ENCODE results near the gene MAPK8. TPM values are rescaled to one million over a fixed set of nuclear protein-coding genes. Genes with fewer than 3 reads are reported as not detected.

Gene MAPK8
- total RNA-seq, 1 donor = 92.8 TPM

- Histone ChIP-seq H3K27me3 (ENCODE audit: insufficient read depth, low read length) (no peaks in the 10 kb centered on the region), H3K4me3 (ENCODE audit: low read length) (no peak overlapping the region), H3K4me1 (ENCODE audit: insufficient read depth, low read length) (peaks cover 6% of the 10 kb centered on the region), H3K9me3 (ENCODE audit: low read depth, low read length) (no peaks in the 10 kb centered on the region)
These were observed 93.8 kb downstream of the MAPK8 start for GRCh38 chr10:48400129-48400849.

- Histone ChIP-seq H3K4me3 (ENCODE audit: low read length) (no peak overlapping the region), H3K4me1 (ENCODE audit: insufficient read depth, low read length) (peaks cover 7% of the 10 kb centered on the region), H3K9me3 (ENCODE audit: low read depth, low read length) (no peaks in the 10 kb centered on the region), H3K27me3 (ENCODE audit: insufficient read depth, low read length) (no peaks in the 10 kb centered on the region)
These were observed 94.4 kb downstream of the MAPK8 start for GRCh38 chr10:48400850-48401220.

DNA sequence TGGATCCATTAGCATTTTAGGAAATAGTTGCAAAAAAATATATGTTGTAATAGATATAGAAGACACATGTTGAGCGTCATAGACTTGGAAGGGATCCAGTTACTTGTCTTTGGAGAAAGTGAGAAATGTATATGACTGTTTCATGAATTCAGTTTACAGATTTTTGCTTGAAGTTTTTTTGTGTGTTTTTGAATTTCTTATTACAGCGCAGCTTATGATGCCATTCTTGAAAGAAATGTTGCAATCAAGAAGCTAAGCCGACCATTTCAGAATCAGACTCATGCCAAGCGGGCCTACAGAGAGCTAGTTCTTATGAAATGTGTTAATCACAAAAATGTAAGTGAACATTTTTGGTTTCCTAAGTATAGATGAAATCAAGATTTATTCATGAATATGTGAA is 98.2 kb downstream of the MAPK8 start:
- Histone ChIP-seq H3K27me3 (ENCODE audit: insufficient read depth, low read length) (no peaks in the 10 kb centered on the region), H3K9me3 (ENCODE audit: low read depth, low read length) (no peaks in the 10 kb centered on the region), H3K4me3 (ENCODE audit: low read length) (no peak overlapping the region), H3K4me1 (ENCODE audit: insufficient read depth, low read length) (peaks cover 13% of the 10 kb centered on the region)

- Histone ChIP-seq H3K4me3 (ENCODE audit: low read length) (no peak overlapping the region), H3K4me1 (ENCODE audit: insufficient read depth, low read length) (peaks cover 13% of the 10 kb centered on the region), H3K9me3 (ENCODE audit: low read depth, low read length) (no peaks in the 10 kb centered on the region), H3K27me3 (ENCODE audit: insufficient read depth, low read length) (no peaks in the 10 kb centered on the region)
These were observed 99.7 kb downstream of the MAPK8 start for GRCh38 chr10:48406204-48406603.

DNA sequence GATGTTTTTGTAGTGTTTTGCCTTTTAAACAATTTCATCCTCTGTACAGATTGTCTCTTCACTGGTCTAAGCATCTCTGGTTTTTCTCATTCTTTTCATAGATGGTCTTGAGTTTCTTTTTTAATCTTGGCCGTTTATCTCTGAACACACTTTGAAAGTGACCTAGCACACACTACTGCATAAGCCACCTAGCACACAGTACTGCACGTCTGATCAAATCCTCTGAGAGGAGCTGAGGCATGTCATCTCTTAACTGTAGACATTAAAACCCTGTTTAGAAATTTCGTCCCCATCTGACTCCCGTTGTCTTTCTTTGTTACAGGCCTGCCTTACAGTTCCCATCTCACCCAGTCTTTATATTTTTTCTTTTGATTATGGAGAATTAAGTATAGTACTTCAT is 100.2 kb downstream of the MAPK8 start:
- no peaks in the 10 kb centered on the region for H3K9me3 ChIP-seq (ENCODE audit: low read depth, low read length)

GRCh38 chr10:48410503-48410902 is 104.0 kb downstream of the MAPK8 start:
- H3K4me3 ChIP-seq (ENCODE audit: low read length) = no peak overlapping the region
- H3K4me1 ChIP-seq (ENCODE audit: insufficient read depth, low read length) = peaks cover 7% of the 10 kb centered on the region
- no peaks in the 10 kb centered on the region for H3K9me3 ChIP-seq (ENCODE audit: low read depth, low read length)
- no peaks in the 10 kb centered on the region for H3K27me3 ChIP-seq (ENCODE audit: insufficient read depth, low read length)

More for the DNA sequence above, 100.2 kb downstream of the MAPK8 start:
- Histone ChIP-seq H3K27me3 (ENCODE audit: insufficient read depth, low read length) (no peaks in the 10 kb centered on the region), H3K4me1 (ENCODE audit: insufficient read depth, low read length) (peaks cover 13% of the 10 kb centered on the region), H3K4me3 (ENCODE audit: low read length) (no peak overlapping the region)

GRCh38 chr10:48411510-48411909 is 105.0 kb downstream of the MAPK8 start:
- Histone ChIP-seq H3K27me3 (ENCODE audit: insufficient read depth, low read length) (no peaks in the 10 kb centered on the region), H3K9me3 (ENCODE audit: low read depth, low read length) (no peaks in the 10 kb centered on the region), H3K4me1 (ENCODE audit: insufficient read depth, low read length) (no peaks in the 10 kb centered on the region), H3K4me3 (ENCODE audit: low read length) (no peak overlapping the region)

DNA sequence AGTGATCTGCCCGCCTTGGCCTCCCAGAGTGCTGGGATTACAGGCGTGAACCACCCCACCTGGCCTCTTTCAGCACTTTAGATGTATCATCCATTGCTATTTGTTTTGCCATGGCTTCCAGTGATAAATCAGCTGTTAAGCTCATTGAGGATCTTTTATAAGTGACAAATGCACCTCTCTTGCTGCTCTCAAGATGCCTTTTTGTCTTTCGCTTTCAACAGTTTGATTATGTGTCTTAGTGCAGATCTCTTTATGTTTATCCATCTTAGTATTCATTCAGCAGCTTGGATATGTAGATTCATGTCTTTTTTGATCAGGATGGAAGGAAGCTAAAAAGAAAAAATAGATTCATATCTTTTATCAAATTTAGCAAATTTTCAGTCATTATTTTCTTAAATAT is 105.6 kb downstream of the MAPK8 start:
- H3K27me3 ChIP-seq (ENCODE audit: insufficient read depth, low read length) = no peaks in the 10 kb centered on the region
- H3K4me1 ChIP-seq (ENCODE audit: insufficient read depth, low read length) = no peaks in the 10 kb centered on the region

DNA sequence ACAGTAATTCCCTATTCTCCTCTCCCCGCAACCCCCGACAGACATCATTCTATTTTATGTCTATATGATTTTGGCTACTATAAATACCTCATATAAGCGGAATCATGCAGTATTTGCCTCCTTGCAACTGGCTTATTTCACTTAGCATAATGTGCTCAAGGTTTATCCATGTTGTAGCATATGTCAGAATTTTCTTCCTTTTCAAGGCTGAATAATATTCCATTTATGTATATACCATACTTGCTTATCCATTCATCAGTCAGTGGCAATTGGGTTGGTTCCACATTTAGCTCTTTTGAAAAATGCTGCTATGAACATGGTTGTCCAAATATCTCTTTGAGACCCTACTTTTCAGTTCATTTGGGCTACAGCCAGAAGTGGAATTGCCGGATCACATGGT is 106.5 kb downstream of the MAPK8 start:
- Histone ChIP-seq H3K27me3 (ENCODE audit: insufficient read depth, low read length) (no peaks in the 10 kb centered on the region), H3K4me1 (ENCODE audit: insufficient read depth, low read length) (no peaks in the 10 kb centered on the region), H3K4me3 (ENCODE audit: low read length) (no peak overlapping the region), H3K9me3 (ENCODE audit: low read depth, low read length) (no peaks in the 10 kb centered on the region)

More for the DNA sequence above, 105.6 kb downstream of the MAPK8 start:
- H3K9me3 ChIP-seq (ENCODE audit: low read depth, low read length) = no peaks in the 10 kb centered on the region
- no peak overlapping the region for H3K4me3 ChIP-seq (ENCODE audit: low read length)

GRCh38 chr10:48414160-48414559 is 107.7 kb downstream of the MAPK8 start:
- H3K9me3 ChIP-seq (ENCODE audit: low read depth, low read length) = no peaks in the 10 kb centered on the region

DNA sequence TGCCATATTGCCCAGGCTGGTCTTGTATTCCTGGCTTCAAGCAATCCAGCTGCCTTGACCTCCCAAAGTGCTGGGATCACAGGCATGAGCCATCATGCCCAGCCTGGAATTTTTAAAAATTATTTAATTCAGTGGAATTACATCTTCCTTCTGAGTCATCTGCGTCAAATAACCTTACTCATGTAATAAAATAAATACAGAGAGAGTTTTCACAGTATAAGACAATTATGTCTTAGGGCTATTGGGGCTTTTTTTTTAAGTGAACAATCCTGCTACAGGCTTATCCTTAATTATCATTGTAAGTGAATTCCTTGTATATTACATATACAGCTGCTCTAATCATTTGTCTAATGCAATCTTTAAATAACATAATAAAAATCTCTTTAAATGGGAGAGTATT is 108.3 kb downstream of the MAPK8 start:
- H3K4me3 ChIP-seq (ENCODE audit: low read length) = no peak overlapping the region

More at GRCh38 chr10:48414160-48414559, 107.7 kb downstream of the MAPK8 start:
- H3K4me3 ChIP-seq (ENCODE audit: low read length) = no peak overlapping the region
- H3K27me3 ChIP-seq (ENCODE audit: insufficient read depth, low read length) = no peaks in the 10 kb centered on the region
- no peaks in the 10 kb centered on the region for H3K4me1 ChIP-seq (ENCODE audit: insufficient read depth, low read length)

DNA sequence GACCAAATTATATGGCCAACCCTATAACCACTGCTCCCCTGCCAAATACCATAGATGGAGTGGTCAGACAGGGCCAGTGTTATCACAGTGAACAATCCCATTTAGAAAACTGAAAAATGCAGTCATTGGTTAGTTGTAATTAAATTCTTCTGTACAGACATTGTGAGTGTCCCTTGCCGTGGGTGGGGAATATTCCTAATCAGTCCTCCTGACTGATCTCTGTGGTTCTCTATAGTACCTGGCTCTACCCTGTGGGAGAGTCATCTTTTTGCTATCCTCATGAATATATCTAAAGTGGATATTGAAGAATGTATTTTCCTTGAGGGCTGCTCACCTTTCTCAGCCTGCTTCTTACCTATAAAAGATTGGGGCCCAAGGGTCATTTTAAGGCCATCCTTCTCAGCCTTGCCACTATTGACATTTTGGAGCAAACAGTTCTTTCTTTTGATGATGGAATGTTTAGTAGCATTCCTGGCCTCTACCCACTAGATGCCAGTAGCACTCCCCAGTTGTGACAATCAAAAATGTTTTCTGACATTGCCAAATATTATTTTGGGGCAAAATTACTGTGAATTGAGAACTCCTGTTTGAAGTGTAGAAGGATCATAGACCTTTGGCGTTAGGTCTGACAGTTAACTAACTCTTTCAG is 110.2 kb downstream of the MAPK8 start:
- no peaks in the 10 kb centered on the region for H3K9me3 ChIP-seq (ENCODE audit: low read depth, low read length)
- H3K4me3 ChIP-seq (ENCODE audit: low read length) = no peak overlapping the region
- no peaks in the 10 kb centered on the region for H3K4me1 ChIP-seq (ENCODE audit: insufficient read depth, low read length)
- no peaks in the 10 kb centered on the region for H3K27me3 ChIP-seq (ENCODE audit: insufficient read depth, low read length)

More for the DNA sequence above, 108.3 kb downstream of the MAPK8 start:
- no peaks in the 10 kb centered on the region for H3K4me1 ChIP-seq (ENCODE audit: insufficient read depth, low read length)
- H3K9me3 ChIP-seq (ENCODE audit: low read depth, low read length) = no peaks in the 10 kb centered on the region
- H3K27me3 ChIP-seq (ENCODE audit: insufficient read depth, low read length) = no peaks in the 10 kb centered on the region

DNA sequence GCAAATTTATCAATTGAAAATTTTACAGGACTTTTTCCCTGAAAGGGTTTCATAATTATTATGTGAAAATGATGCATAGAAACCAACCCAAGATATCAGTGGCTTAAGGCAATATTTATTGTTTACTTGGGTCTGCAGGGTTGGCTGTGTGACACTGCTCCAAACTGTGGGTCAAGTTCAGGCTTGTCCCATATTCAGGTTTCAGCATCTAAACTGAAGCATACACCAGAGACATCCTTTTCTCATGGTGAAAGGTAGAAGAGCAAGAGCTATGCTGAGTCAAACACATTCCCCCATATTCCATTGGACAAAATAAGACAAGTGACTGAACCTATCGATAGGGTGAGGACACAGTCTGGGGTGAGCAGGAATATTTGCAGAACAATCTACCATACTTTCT is 110.9 kb downstream of the MAPK8 start:
- no peaks in the 10 kb centered on the region for H3K9me3 ChIP-seq (ENCODE audit: low read depth, low read length)
- no peaks in the 10 kb centered on the region for H3K4me1 ChIP-seq (ENCODE audit: insufficient read depth, low read length)
- no peak overlapping the region for H3K4me3 ChIP-seq (ENCODE audit: low read length)
- no peaks in the 10 kb centered on the region for H3K27me3 ChIP-seq (ENCODE audit: insufficient read depth, low read length)

GRCh38 chr10:48418189-48418788 is 111.8 kb downstream of the MAPK8 start:
- Histone ChIP-seq H3K4me3 (ENCODE audit: low read length) (no peak overlapping the region), H3K4me1 (ENCODE audit: insufficient read depth, low read length) (no peaks in the 10 kb centered on the region)

GRCh38 chr10:48419714-48420113 is 113.2 kb downstream of the MAPK8 start:
- H3K4me3 ChIP-seq (ENCODE audit: low read length) = no peak overlapping the region
- H3K27me3 ChIP-seq (ENCODE audit: insufficient read depth, low read length) = no peaks in the 10 kb centered on the region
- no peaks in the 10 kb centered on the region for H3K9me3 ChIP-seq (ENCODE audit: low read depth, low read length)
- H3K4me1 ChIP-seq (ENCODE audit: insufficient read depth, low read length) = no peaks in the 10 kb centered on the region

More at GRCh38 chr10:48418189-48418788, 111.8 kb downstream of the MAPK8 start:
- Histone ChIP-seq H3K9me3 (ENCODE audit: low read depth, low read length) (no peaks in the 10 kb centered on the region), H3K27me3 (ENCODE audit: insufficient read depth, low read length) (no peaks in the 10 kb centered on the region)

Measured in mononuclear cell (primary cell).